GM21786 (cell line): Measurements from ENCODE around the gene SPATA6L.
"Not testable (repeated sequence)": the region's sequence is repeated elsewhere in the genome, so short reads cannot be mapped to it uniquely, and the experiment has no call there.

Experiments
- ATAC-seq: cut with Tn5 transposase; IDR thresholded peaks from one replicate; pipeline ENCODE4 v1.9.1; 2021; ENCODE audit not compliant: unreplicated experiment

The SPATA6L gene

DNA sequence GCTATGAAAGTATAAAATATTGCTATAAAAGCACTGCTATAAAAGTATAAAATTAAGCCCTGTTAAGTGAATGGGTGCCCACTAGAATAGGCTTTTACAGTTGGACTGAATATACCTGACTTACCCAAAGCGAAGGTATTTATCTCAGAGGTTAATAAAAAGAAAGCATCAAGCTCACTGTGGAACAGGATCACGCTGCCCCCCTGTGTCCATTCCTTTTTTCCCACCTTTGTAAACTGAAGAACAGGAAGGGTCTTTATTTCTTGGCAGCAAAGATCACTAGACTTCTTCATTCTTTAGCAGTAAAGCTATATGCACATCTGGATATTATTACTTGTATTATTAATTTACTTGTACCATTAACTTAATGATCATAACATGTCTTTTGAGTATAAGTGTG lies 26.3 kb downstream of the SPATA6L start:
- no peak for ATAC-seq

DNA sequence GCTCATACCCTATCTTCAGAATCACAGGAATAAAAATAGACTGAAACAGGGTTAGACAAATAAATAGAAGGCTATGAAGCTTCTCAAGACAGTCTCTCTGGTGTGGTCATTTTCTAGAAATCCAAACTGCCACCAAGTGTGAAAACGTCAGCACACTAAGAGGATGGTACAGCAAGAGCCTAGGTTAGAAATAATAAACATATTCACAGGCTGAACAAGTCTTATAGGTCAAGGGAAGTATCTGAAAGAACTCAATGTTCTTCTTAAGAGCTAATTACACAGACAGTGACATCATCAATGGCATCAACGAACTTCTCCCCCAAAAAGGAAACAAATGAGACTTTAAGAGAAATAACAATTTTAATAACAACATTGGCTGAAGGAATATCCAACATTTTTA lies 26.9 kb downstream of the SPATA6L start:
- no peak for ATAC-seq

DNA sequence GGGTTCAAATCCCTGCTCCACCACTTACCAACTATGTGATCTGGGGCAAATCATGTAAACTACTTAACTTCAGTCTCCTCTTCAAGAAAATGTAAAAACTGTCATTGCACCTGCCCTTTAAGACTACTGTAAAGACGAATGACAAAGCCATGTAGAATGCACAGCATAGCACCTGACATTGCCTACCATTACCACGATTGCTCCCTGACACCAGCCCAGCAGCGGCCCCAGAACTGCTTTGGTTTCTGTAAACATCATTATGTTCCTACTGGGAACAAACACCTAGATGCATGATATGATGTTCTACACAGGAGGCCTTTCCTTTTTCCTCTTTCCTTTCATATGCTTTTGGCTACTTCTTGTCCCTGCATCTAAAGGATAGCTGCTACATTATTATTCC lies 27.3 kb downstream of the SPATA6L start:
- ATAC-seq: no peak

DNA sequence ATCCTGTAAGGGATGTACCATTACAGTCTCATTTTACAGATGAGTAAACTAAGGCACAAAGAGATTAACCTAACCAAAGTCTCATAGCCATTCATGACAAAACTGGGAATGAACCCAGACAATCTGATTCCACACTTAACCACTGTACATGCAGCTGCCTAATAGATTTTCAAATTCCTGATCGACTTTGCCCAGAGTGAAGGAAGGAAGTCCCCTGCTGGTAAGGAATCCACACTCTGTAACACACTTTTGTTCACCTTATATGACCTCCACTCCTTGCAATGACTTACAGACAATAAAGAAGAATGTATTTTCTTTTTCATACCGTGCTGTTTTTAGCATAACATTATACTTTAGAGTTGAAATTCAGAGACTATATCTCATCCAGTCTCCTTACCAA lies 35.4 kb downstream of the SPATA6L start:
- ATAC-seq: no peak

DNA sequence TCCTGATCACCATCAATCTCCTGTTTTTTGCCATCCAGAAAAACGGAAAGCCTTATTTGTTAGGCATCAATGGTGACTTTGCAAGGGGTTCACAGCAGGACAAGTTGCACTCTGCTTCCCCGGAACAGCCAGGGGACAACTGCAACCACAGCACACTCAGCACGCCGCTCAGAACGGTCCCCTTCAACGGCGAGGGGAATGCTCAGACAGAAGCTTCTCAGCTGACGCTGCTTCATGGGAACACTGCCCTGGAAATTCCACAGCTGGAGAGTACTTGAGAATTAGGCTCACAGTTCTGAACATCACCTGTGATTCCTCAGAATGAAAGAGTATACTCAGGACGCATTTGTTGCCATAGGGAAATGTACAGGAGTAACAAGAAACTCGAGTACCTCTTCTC lies 44.3 kb downstream of the SPATA6L start:
- ATAC-seq: no peak

DNA sequence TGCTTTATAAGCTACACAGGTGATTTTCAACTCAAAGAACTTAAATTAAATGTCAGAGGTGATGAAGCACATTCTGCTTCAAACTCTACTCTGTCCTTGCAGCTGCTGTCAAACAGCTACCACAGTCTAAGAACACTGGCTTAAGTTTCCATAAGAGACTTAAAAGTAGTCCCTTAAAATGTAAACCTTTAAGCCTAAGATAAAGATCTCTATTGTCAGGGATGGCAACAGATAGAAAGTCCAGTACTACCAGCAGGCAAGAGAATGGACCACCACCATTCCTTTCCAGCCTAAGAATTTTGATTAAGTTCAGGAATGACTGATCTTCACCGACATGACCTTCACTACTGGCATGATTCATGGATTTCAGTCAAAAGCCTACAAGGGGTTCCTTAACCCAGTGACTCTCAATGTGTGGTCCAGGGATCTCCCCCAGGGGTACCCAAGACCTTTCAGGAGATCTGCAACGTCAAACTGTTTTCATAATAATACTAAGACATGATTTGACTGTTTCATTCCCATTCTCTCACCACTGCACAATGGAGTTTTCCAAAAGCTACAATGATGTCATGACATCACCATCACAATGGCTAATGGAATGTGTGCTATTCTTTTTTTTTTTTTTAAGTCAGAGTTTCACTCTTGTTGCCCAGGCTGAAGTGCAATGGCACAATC lies 45.3 kb downstream of the SPATA6L start:
- no peak for ATAC-seq

DNA sequence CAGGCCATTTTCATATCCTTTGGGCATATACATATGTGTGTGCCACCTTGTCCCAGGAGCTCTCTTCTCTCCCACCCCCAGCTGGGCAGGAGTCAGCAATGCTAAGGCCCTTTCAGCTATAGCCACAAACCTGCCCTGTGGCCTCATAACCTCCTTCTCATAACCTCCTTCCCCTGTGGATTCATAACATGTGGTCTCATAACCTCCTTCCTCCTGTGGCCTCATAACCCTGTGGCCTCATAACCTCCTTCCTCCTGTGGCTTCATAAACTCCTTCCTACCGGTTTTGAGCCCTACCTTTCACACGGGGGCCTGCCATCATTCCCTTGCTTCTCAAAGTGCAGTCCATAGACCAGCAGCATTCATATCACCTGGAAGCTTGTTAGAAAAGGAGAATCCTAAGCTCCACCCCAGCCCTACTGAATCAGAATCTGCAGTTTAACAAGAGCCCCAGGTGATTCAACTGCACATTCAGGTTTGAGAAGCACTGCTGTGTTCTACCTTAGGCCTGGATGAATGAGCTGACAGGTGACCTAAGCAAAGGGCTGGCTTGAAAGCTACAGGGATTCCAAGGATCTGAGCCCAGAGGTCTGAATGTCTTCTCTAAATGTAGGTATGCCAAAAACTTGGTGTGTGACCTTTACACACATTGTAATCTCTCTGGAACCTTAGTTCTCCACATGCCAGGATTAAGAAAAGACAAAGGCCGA lies 46.1 kb downstream of the SPATA6L start:
- ATAC-seq: no peak

DNA sequence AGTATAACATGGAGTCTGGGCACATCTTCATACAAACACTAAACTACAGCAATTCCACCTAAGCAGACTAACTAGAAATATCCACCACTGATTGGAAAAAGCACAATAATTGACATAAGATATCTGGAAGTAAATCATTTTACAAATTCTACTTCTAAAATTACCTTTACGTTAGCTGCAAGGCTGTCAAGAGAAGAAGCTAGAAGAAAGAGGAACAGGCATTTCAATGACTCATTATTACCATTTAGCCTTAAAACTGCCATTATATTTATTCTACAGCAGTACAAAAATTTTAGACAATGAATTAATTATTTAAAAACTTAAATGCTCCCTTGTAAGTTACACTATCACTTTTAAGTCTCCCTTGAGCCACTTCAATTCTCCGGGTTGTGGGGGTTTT lies 47.6 kb downstream of the SPATA6L start:
- ATAC-seq: no peak

DNA sequence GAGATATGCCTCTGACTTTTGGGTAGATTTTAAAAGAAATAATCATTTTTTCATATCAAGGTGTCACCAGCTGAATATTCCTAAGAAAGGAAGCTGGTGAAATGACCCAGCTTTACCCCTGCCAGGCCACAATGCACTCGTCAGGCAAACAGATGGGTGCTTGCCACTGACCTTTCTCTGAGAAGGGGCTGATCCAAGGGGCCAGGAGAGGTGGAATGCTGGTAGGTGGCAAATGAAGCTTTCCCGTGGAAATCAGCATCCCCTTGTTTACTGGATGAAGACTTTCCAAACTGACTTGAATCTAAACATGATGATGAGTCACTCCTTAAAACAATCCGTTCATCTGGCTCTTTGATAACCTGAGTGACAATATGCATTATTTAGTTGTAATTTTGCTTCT lies 48.5 kb downstream of the SPATA6L start:
- no peak for ATAC-seq

DNA sequence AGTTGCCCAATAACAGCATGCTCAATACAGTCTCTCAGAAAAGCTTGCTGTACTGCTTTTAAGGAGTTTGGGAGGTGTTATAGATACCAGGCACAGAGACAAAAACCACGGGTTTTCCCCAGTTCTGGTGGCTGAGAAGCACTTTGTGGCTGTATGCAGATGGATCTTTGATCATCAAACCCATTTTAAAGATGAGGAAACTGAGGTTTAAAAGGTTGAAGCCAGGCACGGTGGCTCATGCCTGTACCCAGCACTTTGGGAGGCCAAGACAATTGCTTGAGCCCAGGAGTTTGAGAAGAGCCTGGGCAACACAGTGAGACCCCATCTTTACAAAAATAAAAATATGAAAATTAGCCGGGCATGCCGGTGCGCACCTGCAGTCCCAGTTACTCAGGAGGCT lies 50.5 kb downstream of the SPATA6L start:
- ATAC-seq: no peak

DNA sequence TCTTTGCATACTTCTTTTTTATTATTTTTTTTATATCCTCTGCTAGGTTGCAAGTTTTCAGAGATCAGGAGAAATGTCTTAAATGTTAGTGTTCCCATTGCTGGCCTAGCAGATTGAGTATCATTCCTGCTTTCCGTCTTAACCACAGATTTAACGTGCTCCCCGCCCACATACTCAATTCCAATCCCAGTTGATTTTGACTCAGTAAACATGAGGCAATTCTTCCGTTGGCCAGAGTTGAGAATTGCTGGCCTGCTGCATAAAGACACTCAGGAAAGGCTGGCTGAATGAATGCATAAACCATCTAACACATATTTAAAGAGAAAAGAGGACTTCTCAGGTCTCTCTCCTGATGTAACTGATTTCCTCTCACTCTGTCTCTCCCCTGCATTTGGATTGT lies 51.0 kb downstream of the SPATA6L start:
- no peak for ATAC-seq

DNA sequence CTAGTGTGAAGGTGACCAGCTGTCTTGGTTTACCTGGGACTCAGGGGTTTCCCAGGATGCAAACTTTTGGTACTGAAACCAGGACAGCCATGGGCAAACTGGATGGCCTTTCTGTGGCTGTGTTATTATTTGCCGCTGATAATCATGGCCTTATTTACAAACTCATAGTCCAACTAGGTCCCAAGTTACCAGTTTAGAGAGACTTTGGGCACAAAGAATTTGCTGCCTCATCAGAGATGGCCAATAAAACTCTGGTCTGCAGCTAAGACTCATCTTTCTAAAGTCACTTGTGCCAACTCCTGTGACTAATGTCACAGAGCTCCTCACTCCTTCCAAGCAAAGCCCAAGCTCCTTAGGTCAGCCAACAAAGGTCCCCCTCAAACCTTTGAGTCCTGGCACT lies 51.7 kb downstream of the SPATA6L start:
- no peak for ATAC-seq

DNA sequence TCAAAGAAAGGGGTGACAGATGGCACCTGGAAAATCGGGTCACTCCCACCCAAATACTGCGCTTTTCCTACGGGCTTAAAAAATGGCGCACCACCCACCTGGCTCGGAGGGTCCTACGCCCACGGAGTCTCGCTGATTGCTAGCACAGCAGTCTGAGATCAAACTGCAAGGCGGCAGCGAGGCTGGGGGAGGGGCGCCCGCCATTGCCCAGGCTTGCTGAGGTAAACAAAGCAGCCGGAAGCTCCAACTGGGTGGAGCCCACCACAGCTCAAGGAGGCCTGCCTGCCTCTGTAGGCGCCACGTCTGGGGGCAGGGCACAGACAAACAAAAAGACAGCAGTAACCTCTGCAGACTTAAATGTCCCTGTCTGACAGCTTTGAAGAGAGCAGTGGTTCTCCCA lies 60.2 kb downstream of the SPATA6L start:
- not testable (repeated sequence) for ATAC-seq

DNA sequence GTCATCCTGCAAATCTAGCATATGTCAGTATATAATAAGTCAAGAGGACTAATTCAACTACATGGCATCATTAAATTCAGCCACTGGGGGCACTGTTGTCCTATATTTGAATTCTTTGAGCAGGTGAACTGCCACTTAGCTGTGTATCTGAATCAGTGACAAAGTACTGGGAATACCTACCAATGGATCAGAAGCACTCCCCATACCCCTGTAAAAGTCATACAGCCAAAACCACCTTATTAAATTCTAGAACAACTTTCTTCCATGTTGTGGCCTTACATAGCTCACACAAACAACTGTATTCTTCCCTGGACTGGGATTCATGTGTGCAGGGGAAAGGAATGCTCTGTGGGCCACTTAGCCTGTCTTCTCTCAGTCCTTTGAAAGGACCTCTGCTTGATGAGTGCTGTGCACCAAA lies 61.6 kb downstream of the SPATA6L start:
- peak; percentile 82 for ATAC-seq

DNA sequence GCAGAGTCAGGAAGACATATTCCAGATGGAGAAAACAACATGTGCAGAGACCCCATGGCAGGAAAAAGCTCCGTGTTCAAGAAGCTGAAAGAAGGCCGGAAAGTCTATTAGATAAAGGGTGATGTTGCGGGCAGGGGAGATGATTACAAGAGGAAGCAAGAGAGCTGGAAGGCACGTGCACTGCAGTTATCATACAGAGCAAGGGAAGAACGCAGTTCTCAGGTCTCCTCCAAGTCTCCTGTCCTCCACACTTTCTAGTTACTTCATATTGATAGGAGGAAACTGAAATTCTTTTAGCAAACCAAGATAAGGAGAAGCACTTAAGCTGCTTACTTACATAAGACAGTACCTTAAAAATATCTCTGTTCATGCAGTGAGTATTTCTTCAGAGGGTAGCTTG lies 62.5 kb downstream of the SPATA6L start:
- no peak for ATAC-seq

DNA sequence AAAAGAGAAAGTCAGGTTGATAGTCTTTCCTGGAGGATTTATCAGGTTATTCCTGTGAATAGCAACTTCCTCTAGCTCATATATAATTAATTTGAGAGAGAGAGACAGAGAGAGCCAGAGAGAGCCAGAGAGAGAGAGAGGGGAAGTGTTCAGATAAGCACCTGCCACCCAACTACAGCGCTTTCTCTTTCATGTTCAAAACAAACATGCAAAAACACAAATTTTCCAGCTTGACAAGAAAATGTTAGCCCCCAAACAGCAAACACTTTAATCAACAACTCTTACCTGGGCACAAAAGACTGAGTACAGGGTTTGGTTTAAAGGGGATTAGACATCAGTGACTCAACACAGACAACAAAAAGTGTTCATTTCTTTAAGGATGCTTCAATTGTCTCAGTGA lies 65.9 kb downstream of the SPATA6L start:
- ATAC-seq: peak; percentile 38

DNA sequence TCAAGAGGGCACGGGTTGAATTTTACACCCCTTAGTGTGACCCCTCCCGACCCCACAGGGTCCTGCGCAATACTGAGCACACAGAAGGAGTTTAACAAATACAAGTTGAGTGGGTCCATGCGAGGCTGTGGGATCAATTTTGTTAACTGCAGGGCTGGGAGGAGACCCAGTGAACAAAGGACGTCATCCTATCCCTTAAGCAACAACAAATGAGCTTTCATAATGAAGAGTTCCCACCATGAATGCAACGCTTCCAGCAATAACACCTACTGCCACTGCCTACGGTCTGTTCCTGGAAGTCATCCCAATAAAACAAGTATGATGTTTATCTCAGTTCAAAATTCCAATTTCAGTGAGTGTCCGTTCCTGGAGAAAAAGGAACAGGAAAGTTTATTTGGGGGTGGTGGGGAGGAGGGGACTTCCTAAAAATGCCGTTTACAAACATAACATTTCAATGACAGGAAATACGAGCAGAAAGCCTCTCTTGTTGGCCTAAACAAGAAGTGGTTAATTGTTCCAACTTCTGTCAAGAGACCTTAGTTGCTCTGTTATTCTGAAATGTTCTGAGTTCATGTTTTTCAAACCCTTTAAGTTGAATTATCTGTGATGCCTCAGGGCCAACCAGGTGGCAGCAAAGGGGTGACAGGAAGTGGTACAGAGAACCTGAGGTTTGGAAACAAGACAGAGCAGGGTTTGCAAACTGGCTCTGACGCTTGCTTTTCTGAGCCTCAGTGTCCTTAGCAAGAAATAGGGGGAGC lies 69.9 kb downstream of the SPATA6L start:
- no peak for ATAC-seq

DNA sequence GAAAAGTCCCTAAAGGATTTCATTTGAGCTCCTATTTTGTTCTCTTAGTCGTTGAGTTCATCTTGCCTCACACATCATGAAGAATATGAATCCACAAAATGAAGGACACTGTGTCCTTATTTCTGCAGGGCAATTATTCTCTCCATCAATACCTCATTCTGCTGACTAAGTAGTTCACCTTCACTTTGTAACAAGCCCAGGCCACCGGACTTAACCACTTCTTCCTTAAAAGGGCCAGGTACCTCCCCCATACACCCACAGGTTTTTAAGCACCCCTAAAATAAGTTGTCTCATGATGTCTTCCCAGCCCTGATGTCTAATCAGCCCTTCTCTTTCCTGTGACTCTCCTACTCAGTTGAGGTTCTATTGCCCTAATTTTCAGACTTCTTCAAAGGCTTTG lies 71.3 kb downstream of the SPATA6L start:
- no peak for ATAC-seq

DNA sequence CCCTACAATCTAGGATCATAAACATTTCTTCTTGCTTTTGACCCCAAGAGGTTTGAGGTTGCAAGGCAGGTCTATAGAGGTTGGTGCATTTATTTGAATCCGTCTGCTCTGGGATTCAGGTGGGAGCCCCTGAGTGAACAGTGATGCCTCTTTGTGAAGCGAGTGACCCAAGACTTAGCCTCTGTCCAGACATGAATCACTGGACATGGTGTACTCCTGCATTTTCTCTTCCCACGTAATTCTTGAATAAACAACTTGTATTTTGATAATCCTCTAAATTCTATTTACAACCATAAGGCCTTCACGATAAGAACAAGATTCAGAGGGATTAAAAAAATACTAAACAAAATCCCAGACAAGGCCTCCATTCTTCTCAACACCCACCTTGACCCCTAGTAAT lies 71.7 kb downstream of the SPATA6L start:
- no peak for ATAC-seq

DNA sequence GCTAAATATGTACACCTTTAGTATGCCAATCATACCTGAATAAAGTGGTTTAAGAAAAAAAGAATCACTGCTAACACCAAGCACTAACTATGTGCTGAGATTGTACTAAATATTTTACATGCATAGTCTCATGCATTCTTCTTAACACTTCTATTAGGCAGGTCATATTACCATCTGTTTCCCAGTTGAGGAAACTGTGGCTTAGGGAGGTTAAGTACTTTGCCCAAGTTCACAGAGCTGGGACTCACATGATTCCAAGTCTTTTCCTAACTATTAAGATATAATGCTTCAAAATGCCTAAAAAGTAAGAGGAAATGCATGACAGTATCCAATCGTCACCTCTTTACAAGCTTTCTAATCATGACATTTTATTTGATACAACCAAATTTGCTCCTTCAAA lies 73.4 kb downstream of the SPATA6L start:
- ATAC-seq: no peak

DNA sequence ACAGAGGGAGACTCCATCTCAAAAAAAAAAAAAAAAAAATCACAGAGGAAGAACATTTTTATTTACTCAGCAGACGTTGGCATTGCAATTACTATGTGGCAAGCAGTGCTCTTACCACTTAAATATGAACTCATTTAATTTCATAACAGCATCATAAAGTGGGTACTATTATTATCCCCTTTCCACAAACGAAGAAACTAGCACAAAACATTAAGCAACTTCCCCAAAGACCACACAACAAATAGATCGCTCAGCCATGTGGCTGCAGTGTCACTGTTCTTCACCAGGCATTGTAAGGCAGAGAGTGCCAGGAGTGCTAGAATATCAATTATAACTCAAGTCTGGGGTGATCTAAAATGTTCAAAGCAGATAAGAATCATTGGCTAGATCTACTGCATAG lies 74.0 kb downstream of the SPATA6L start:
- no peak for ATAC-seq

DNA sequence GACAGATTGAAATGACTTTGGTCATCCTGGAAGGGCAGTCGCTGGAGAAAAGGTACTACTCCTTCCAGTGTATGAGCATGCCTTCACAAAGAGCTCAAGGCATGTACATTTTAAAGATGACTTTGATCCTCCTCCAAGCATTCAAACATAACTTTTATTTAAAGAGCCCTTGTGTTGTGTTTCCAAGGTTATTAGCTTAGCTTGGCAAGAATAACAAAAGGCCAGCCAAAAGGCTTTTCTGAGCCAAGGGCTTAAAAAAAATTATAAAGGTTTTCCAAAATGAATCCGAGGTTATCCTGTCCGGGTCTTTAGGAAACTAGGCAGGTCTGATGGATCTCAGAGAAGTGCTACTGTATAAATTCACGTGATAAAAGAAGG lies 75.2 kb downstream of the SPATA6L start:
- no peak for ATAC-seq
